ENCODE measurements around the gene GRAMD4.

Gene GRAMD4

GRCh38 chr22:46695346-46696228, 75.4 kb downstream of the GRAMD4 start:
- Histone ChIP-seq H3F3A (ENCODE audit: control insufficient read depth, insufficient read depth) (no peaks in the 10 kb centered on the region), H3K27ac (ENCODE audit: low read depth, low read length) (no peak overlapping the region), H3K9me2 (replicated peaks; ENCODE audit: control insufficient read depth, low read length) (no peaks in the 10 kb centered on the region), H3K36me3 (ENCODE audit: control insufficient read depth, low read length) (peaks cover 40% of the 10 kb centered on the region), H3K79me2 (ENCODE audit: control insufficient read depth, low read length) (no peaks in the 10 kb centered on the region), H3K4me2 (ENCODE audit: low read length) (no peak overlapping the region), H3K27me3 (ENCODE audit: control insufficient read depth, low read length) (no peaks in the 10 kb centered on the region), H3K4me1 (ENCODE audit: control insufficient read depth, low read length) (peaks cover 3% of the 10 kb centered on the region), H4K20me1 (ENCODE audit: control insufficient read depth, insufficient read depth, low read depth, low read length) (no peaks in the 10 kb centered on the region), H3K4me3 (ENCODE audit: low read length) (no peak overlapping the region), H3K9me3 (ENCODE audit: control insufficient read depth, insufficient read depth, low read length) (no peaks in the 10 kb centered on the region)
- TF ChIP-seq, protein P1, sequence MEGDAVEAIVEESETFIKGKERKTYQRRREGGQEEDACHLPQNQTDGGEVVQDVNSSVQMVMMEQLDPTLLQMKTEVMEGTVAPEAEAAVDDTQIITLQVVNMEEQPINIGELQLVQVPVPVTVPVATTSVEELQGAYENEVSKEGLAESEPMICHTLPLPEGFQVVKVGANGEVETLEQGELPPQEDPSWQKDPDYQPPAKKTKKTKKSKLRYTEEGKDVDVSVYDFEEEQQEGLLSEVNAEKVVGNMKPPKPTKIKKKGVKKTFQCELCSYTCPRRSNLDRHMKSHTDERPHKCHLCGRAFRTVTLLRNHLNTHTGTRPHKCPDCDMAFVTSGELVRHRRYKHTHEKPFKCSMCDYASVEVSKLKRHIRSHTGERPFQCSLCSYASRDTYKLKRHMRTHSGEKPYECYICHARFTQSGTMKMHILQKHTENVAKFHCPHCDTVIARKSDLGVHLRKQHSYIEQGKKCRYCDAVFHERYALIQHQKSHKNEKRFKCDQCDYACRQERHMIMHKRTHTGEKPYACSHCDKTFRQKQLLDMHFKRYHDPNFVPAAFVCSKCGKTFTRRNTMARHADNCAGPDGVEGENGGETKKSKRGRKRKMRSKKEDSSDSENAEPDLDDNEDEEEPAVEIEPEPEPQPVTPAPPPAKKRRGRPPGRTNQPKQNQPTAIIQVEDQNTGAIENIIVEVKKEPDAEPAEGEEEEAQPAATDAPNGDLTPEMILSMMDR (IDR thresholded peaks at IDR 0.05; ENCODE audit: low read depth, low read length, poor library complexity, severe bottlenecking): no peak
- TF ChIP-seq EZH2phosphoT487 (IDR thresholded peaks at IDR 0.05; ENCODE audit: borderline replicate concordance, low read length): no peak

- no peaks in the 10 kb centered on the region for H3K79me2 ChIP-seq (ENCODE audit: control insufficient read depth, low read length)
- no peaks in the 10 kb centered on the region for H3F3A ChIP-seq (ENCODE audit: control insufficient read depth, insufficient read depth)
- H3K36me3 ChIP-seq (ENCODE audit: control insufficient read depth, low read length): peaks cover 39% of the 10 kb centered on the region
- H3K4me1 ChIP-seq (ENCODE audit: control insufficient read depth, low read length): no peaks in the 10 kb centered on the region
- H3K9me2 ChIP-seq (replicated peaks; ENCODE audit: control insufficient read depth, low read length): no peaks in the 10 kb centered on the region
- no peaks in the 10 kb centered on the region for H3K27me3 ChIP-seq (ENCODE audit: control insufficient read depth, low read length)
- H3K4me3 ChIP-seq (ENCODE audit: low read length): no peak overlapping the region
- TF ChIP-seq, protein P1 (IDR thresholded peaks at IDR 0.05; ENCODE audit: low read depth, low read length, poor library complexity, severe bottlenecking): no peak
- TF ChIP-seq EZH2phosphoT487 (IDR thresholded peaks at IDR 0.05; ENCODE audit: borderline replicate concordance, low read length): no peak
- no peaks in the 10 kb centered on the region for H4K20me1 ChIP-seq (ENCODE audit: control insufficient read depth, insufficient read depth, low read depth, low read length)
- no peak overlapping the region for H3K27ac ChIP-seq (ENCODE audit: low read depth, low read length)
- H3K9me3 ChIP-seq (ENCODE audit: control insufficient read depth, insufficient read depth, low read length): no peaks in the 10 kb centered on the region
- no peak overlapping the region for H3K4me2 ChIP-seq (ENCODE audit: low read length)
These were observed 76.0 kb downstream of the GRAMD4 start for GRCh38 chr22:46696229-46696518.

DNA sequence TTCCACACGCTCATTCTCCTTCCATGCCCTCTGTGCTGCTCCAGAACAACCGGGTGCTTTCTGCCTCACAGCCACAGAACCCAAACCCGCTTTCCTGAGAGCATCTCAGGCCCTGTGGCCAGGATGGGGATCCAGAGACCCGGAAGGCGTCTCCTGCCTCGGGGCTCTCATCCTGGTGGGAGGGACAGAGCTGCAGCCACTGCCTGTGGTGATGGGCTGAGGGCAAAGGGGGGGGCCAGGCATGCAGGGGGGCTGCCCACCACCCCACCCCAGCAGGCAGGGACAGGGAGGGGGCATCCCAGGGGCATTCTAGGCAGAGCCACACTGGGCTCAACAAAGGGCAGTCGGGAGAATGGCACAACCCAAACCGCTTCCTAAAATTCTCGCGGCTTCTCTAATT, 76.4 kb downstream of the GRAMD4 start:
- no peaks in the 10 kb centered on the region for H3K9me3 ChIP-seq (ENCODE audit: control insufficient read depth, insufficient read depth, low read length)
- H3K36me3 ChIP-seq (ENCODE audit: control insufficient read depth, low read length): peaks cover 41% of the 10 kb centered on the region
- H3K27ac ChIP-seq (ENCODE audit: low read depth, low read length): no peak overlapping the region
- TF ChIP-seq EZH2phosphoT487 (IDR thresholded peaks at IDR 0.05; ENCODE audit: borderline replicate concordance, low read length): no peak
- TF ChIP-seq, protein P1 (IDR thresholded peaks at IDR 0.05; ENCODE audit: low read depth, low read length, poor library complexity, severe bottlenecking): no peak
- no peak overlapping the region for H3K4me3 ChIP-seq (ENCODE audit: low read length)
- H3K79me2 ChIP-seq (ENCODE audit: control insufficient read depth, low read length): no peaks in the 10 kb centered on the region
- no peaks in the 10 kb centered on the region for H3F3A ChIP-seq (ENCODE audit: control insufficient read depth, insufficient read depth)
- no peaks in the 10 kb centered on the region for H4K20me1 ChIP-seq (ENCODE audit: control insufficient read depth, insufficient read depth, low read depth, low read length)
- H3K27me3 ChIP-seq (ENCODE audit: control insufficient read depth, low read length): no peaks in the 10 kb centered on the region
- H3K4me2 ChIP-seq (ENCODE audit: low read length): no peak overlapping the region
- H3K9me2 ChIP-seq (replicated peaks; ENCODE audit: control insufficient read depth, low read length): no peaks in the 10 kb centered on the region
- H3K4me1 ChIP-seq (ENCODE audit: control insufficient read depth, low read length): no peaks in the 10 kb centered on the region
